HEK293 (cell line): Measurements from ENCODE around the gene GSN.

Experiments used
- CTCF ChIA-PET: fragments of 350-600 bp; formaldehyde crosslinking; extraction: SDS; loops from one replicate; lab custom pipeline; 2021; ENCODE audit warnings: antibody characterized with exemption; lab: Yijun Ruan, JAX
- POLR2A ChIA-PET: fragments of 300-600 bp; formaldehyde crosslinking; extraction: SDS; loops from one replicate; lab custom pipeline; 2020; ENCODE audit warnings: antibody characterized with exemption, inconsistent platforms; lab: Yijun Ruan, JAX
- H3K27ac ChIP-seq: fragments of 200-500 bp; sonication (Bioruptor generic); 2 replicates; pipeline ENCODE4 v1.5.1; 2014; ENCODE audit warnings: low read depth, low read length, control low read depth, inconsistent platforms; ENCODE audit errors: extremely low read depth
- H3K36me3 ChIP-seq, 2 experiments: fragments of 200-500 bp in 1 of 2; sonication (Bioruptor generic) in 1 of 2; 1 replicate in 1 of 2; 2 replicates in 1 of 2; pipeline ENCODE4 v1.5.1; 2014 to 2017; ENCODE audit warnings: inconsistent platforms in 2 of 2, low read length in 2 of 2; ENCODE audit not compliant: control insufficient read depth in 2 of 2, insufficient read depth in 1 of 2
- H3K4me1 ChIP-seq: fragments of 200-500 bp; sonication (Bioruptor generic); 2 replicates; pipeline ENCODE4 v1.5.1; 2014; ENCODE audit warnings: mild to moderate bottlenecking, low read length, inconsistent platforms; ENCODE audit not compliant: control insufficient read depth, insufficient read depth
- H3K4me3 ChIP-seq: 2 replicates; pipeline ENCODE4 v1.5.1; 2011; ENCODE audit warnings: low read depth, mild to moderate bottlenecking, control low read depth, low read length, moderate library complexity
- H3K9me3 ChIP-seq: fragments of 200-500 bp; sonication (Bioruptor generic); 2 replicates; pipeline ENCODE4 v1.5.1; 2014; ENCODE audit warnings: low read depth, low read length, inconsistent platforms; ENCODE audit not compliant: control insufficient read depth, insufficient read depth
- GFI1B ChIP-seq: fragments of 450-650 bp; formaldehyde crosslinking; IDR thresholded peaks from 2 replicates; pipeline ENCODE4 v1.5.1; 2016; ENCODE audit warnings: missing biosample characterization, missing genetic modification characterization
- GLIS2 ChIP-seq: fragments of 450-650 bp; formaldehyde crosslinking; IDR thresholded peaks from 2 replicates; pipeline ENCODE4 v1.5.1; 2016; ENCODE audit warnings: missing biosample characterization, missing genetic modification characterization
- HOXC10 ChIP-seq: sonication (generic); formaldehyde crosslinking; IDR thresholded peaks from 2 replicates; pipeline ENCODE4 v1.8.1; 2023; ENCODE audit warnings: mild to moderate bottlenecking, missing genetic modification reagents
- KLF7 ChIP-seq: fragments of 450-650 bp; formaldehyde crosslinking; IDR thresholded peaks from 2 replicates; pipeline ENCODE4 v1.5.1; 2016; ENCODE audit warnings: missing biosample characterization, missing genetic modification characterization, borderline replicate concordance
- KLF8 ChIP-seq: fragments of 450-650 bp; formaldehyde crosslinking; IDR thresholded peaks from 2 replicates; pipeline ENCODE4 v1.5.1; 2016; ENCODE audit warnings: missing biosample characterization, missing genetic modification characterization
- SCRT1 ChIP-seq: fragments of 450-650 bp; formaldehyde crosslinking; IDR thresholded peaks from 2 replicates; pipeline ENCODE4 v1.5.1; 2016; ENCODE audit warnings: missing biosample characterization, missing genetic modification characterization, borderline replicate concordance
- WT1 ChIP-seq: fragments of 450-650 bp; formaldehyde crosslinking; IDR thresholded peaks from 2 replicates; pipeline ENCODE4 v1.5.1; 2016; ENCODE audit warnings: missing biosample characterization, missing genetic modification characterization
- YY2 ChIP-seq: fragments of 450-650 bp; formaldehyde crosslinking; IDR thresholded peaks from 2 replicates; pipeline ENCODE4 v1.5.1; 2016; ENCODE audit warnings: missing biosample characterization, missing genetic modification characterization
- ZBTB26 ChIP-seq: fragments of 450-650 bp; formaldehyde crosslinking; optimal IDR thresholded peaks from 2 replicates; pipeline ENCODE3; 2016; ENCODE audit warnings: missing biosample characterization, mild to moderate bottlenecking, missing genetic modification characterization
- ZNF112 ChIP-seq: fragments of 450-650 bp; formaldehyde crosslinking; IDR thresholded peaks from 2 replicates; pipeline ENCODE4 v1.5.0; 2017; ENCODE audit warnings: missing biosample characterization, missing genetic modification characterization
- ZNF121 ChIP-seq: fragments of 450-650 bp; formaldehyde crosslinking; IDR thresholded peaks from 2 replicates; pipeline ENCODE4 v1.5.1; 2016; ENCODE audit warnings: missing biosample characterization, missing genetic modification characterization
- ZNF146 ChIP-seq: fragments of 450-650 bp; formaldehyde crosslinking; IDR thresholded peaks from 2 replicates; pipeline ENCODE4 v1.5.1; 2016; ENCODE audit warnings: missing biosample characterization, missing genetic modification characterization
- ZNF302 ChIP-seq: fragments of 450-650 bp; formaldehyde crosslinking; IDR thresholded peaks from 2 replicates; pipeline ENCODE4 v1.5.1; 2016; ENCODE audit warnings: missing biosample characterization, missing genetic modification characterization, low read depth
- ZNF362 ChIP-seq: fragments of 450-650 bp; formaldehyde crosslinking; IDR thresholded peaks from 2 replicates; pipeline ENCODE4 v1.5.1; 2016; ENCODE audit warnings: missing biosample characterization, missing genetic modification characterization
- ZNF513 ChIP-seq: fragments of 450-650 bp; IDR thresholded peaks from 2 replicates; pipeline ENCODE4 v1.5.1; 2018; ENCODE audit warnings: missing biosample characterization, missing genetic modification characterization
- ZNF701 ChIP-seq: fragments of 450-650 bp; formaldehyde crosslinking; IDR thresholded peaks from 2 replicates; pipeline ENCODE4 v1.5.1; 2016; ENCODE audit warnings: missing biosample characterization, missing genetic modification characterization
- ZNF776 ChIP-seq: fragments of 450-650 bp; formaldehyde crosslinking; IDR thresholded peaks from 2 replicates; pipeline ENCODE4 v1.5.0; 2017; ENCODE audit warnings: missing biosample characterization, missing genetic modification characterization, borderline replicate concordance
- ZNF791 ChIP-seq: fragments of 450-650 bp; formaldehyde crosslinking; IDR thresholded peaks from 2 replicates; pipeline ENCODE4 v1.5.1; 2016; ENCODE audit warnings: missing biosample characterization, missing genetic modification characterization
- ZNF837 ChIP-seq: fragments of 450-650 bp; formaldehyde crosslinking; IDR thresholded peaks from 2 replicates; pipeline ENCODE4 v1.5.1; 2016; ENCODE audit warnings: missing biosample characterization, missing genetic modification characterization
- ZNF843 ChIP-seq: fragments of 450-650 bp; formaldehyde crosslinking; IDR thresholded peaks from 2 replicates; pipeline ENCODE4 v1.5.1; 2016; ENCODE audit warnings: missing biosample characterization, missing genetic modification characterization
- ZSCAN30 ChIP-seq: fragments of 450-650 bp; IDR thresholded peaks from 2 replicates; pipeline ENCODE4 v1.5.1; 2018; ENCODE audit warnings: missing biosample characterization, mild to moderate bottlenecking, missing genetic modification characterization, moderate library complexity
- ZXDB ChIP-seq: fragments of 450-650 bp; formaldehyde crosslinking; IDR thresholded peaks from 2 replicates; pipeline ENCODE4 v1.5.1; 2016; ENCODE audit warnings: missing biosample characterization, missing genetic modification characterization
- TF ChIP-seq, protein P1 (sequence below): fragments of 450-650 bp; formaldehyde crosslinking; IDR thresholded peaks from 2 replicates; pipeline ENCODE4 v1.5.1; 2016; ENCODE audit warnings: missing biosample characterization, missing genetic modification characterization, borderline replicate concordance
- TF ChIP-seq, protein P2 (sequence below): fragments of 450-650 bp; formaldehyde crosslinking; IDR thresholded peaks from 2 replicates; pipeline ENCODE4 v1.5.1; 2017; ENCODE audit warnings: missing biosample characterization, mild to moderate bottlenecking, missing genetic modification characterization, moderate library complexity
- TF ChIP-seq, protein P3 (sequence below): fragments of 450-650 bp; formaldehyde crosslinking; conservative IDR thresholded peaks from 2 replicates; pipeline ENCODE4 v1.5.1; 2016; ENCODE audit warnings: low read depth, missing biosample characterization, missing genetic modification characterization

Gene GSN

GRCh38 chr9:121353241-121354061, 85.5 kb downstream of the GSN start:
- CTCF ChIA-PET, result interaction anchor here (1.6 to 2.2 kb wide), 2 partner anchors 33 to 75 kb away, joined by 4 to 8 read pairs; no protein-coding TSS in a partner anchor
- Histone ChIP-seq H3K9me3 (no peaks in the 10 kb centered on the region), H3K27ac (no peak overlapping the region), H3K4me3 (no peak overlapping the region), H3K4me1 (no peaks in the 10 kb centered on the region; the same call in 1 of the 2 replicates), H3K36me3 (peaks cover 0 to 29% of the 10 kb centered on the region in 2 experiments; a peak in 1 of 3 replicates)
- POLR2A ChIA-PET, result no interaction called here
- TF ChIP-seq ZBTB26 (tag by site-specific recombination), result no peak
- no peak for TF ChIP-seq KLF7
- no peak for TF ChIP-seq ZNF513
- TF ChIP-seq GLIS2 (tag by site-specific recombination), result no peak
- TF ChIP-seq ZNF302, result no peak
- TF ChIP-seq, protein P1, sequence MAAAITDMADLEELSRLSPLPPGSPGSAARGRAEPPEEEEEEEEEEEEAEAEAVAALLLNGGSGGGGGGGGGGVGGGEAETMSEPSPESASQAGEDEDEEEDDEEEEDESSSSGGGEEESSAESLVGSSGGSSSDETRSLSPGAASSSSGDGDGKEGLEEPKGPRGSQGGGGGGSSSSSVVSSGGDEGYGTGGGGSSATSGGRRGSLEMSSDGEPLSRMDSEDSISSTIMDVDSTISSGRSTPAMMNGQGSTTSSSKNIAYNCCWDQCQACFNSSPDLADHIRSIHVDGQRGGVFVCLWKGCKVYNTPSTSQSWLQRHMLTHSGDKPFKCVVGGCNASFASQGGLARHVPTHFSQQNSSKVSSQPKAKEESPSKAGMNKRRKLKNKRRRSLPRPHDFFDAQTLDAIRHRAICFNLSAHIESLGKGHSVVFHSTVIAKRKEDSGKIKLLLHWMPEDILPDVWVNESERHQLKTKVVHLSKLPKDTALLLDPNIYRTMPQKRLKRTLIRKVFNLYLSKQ (tag by site-specific recombination), result no peak
- no peak for TF ChIP-seq ZNF112 (tag by site-specific recombination)
- TF ChIP-seq ZXDB (tag by site-specific recombination), result no peak
- TF ChIP-seq ZNF843 (tag by site-specific recombination), result no peak
- no peak for TF ChIP-seq ZNF121
- TF ChIP-seq SCRT1 (tag by site-specific recombination), result no peak

- H3K4me3 ChIP-seq, result no peak overlapping the region
- H3K36me3 ChIP-seq, result peaks cover 0 to 23% of the 10 kb centered on the region in 2 experiments; a peak in 1 of 3 replicates
- H3K27ac ChIP-seq, result no peak overlapping the region
- H3K9me3 ChIP-seq, result no peaks in the 10 kb centered on the region
- ChIA-PET POLR2A (no interaction called here), CTCF (interaction anchor here (0.5 to 2.2 kb wide), 4 partner anchors 34 to 320 kb away, joined by 3 to 8 read pairs (median 4); no protein-coding TSS in a partner anchor)
- H3K4me1 ChIP-seq, result no peaks in the 10 kb centered on the region; the same call in 1 of the 2 replicates
- TF ChIP-seq KLF8, result no peak
- no peak for TF ChIP-seq ZNF362
- TF ChIP-seq ZNF701 (tag by site-specific recombination), result no peak
- no peak for TF ChIP-seq ZNF146 (tag by site-specific recombination)
- TF ChIP-seq GFI1B, result no peak
- no peak for TF ChIP-seq YY2 (tag by site-specific recombination)
- no peak for TF ChIP-seq ZNF837 (tag by site-specific recombination)
- TF ChIP-seq WT1 (tag by site-specific recombination), result no peak
- TF ChIP-seq ZSCAN30 (tag by site-specific recombination), result no peak
- TF ChIP-seq, protein P2, sequence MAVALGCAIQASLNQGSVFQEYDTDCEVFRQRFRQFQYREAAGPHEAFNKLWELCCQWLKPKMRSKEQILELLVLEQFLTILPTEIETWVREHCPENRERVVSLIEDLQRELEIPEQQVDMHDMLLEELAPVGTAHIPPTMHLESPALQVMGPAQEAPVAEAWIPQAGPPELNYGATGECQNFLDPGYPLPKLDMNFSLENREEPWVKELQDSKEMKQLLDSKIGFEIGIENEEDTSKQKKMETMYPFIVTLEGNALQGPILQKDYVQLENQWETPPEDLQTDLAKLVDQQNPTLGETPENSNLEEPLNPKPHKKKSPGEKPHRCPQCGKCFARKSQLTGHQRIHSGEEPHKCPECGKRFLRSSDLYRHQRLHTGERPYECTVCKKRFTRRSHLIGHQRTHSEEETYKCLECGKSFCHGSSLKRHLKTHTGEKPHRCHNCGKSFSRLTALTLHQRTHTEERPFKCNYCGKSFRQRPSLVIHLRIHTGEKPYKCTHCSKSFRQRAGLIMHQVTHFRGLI (tag by site-specific recombination), result no peak
- no peak for TF ChIP-seq ZNF791 (tag by site-specific recombination)
- no peak for TF ChIP-seq ZNF776
- no peak for TF ChIP-seq HOXC10 (CRISPR knock-in tag)
- TF ChIP-seq, protein P3, sequence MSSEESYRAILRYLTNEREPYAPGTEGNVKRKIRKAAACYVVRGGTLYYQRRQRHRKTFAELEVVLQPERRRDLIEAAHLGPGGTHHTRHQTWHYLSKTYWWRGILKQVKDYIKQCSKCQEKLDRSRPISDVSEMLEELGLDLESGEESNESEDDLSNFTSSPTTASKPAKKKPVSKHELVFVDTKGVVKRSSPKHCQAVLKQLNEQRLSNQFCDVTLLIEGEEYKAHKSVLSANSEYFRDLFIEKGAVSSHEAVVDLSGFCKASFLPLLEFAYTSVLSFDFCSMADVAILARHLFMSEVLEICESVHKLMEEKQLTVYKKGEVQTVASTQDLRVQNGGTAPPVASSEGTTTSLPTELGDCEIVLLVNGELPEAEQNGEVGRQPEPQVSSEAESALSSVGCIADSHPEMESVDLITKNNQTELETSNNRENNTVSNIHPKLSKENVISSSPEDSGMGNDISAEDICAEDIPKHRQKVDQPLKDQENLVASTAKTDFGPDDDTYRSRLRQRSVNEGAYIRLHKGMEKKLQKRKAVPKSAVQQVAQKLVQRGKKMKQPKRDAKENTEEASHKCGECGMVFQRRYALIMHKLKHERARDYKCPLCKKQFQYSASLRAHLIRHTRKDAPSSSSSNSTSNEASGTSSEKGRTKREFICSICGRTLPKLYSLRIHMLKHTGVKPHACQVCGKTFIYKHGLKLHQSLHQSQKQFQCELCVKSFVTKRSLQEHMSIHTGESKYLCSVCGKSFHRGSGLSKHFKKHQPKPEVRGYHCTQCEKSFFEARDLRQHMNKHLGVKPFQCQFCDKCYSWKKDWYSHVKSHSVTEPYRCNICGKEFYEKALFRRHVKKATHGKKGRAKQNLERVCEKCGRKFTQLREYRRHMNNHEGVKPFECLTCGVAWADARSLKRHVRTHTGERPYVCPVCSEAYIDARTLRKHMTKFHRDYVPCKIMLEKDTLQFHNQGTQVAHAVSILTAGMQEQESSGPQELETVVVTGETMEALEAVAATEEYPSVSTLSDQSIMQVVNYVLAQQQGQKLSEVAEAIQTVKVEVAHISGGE (tag by site-specific recombination), result no peak
Measured at GRCh38 chr9:121354141-121354540, 86.2 kb downstream of the GSN start.
